Peyer's patch (tissue), 4 donors: ENCODE measurements around the gene TRIM50. TPM values are rescaled to one million over a fixed set of nuclear protein-coding genes. Genes with fewer than 3 reads are reported as not detected.
A peak's percentile ranks its signal among the peaks of the same experiment; 100 is the strongest.

Source experiments
- DNase-seq, 3 donors: peaks; one replicate each; pipeline ENCODE4 v3.0.0-alpha.2; 2017 to 2019
- H3K27ac ChIP-seq, 4 donors: fragments of 200-600 bp; sonication (generic); one replicate each; pipeline ENCODE4 v1.5.1; 2016 to 2019
- H3K27me3 ChIP-seq, 2 donors: fragments of 200-600 bp; sonication (generic); one replicate each; pipeline ENCODE4 v1.5.1; 2019
- H3K36me3 ChIP-seq, 3 donors: fragments of 200-600 bp; sonication (generic); one replicate each; pipeline ENCODE4 v1.5.1; 2016 to 2019
- H3K4me1 ChIP-seq, 4 donors: fragments of 200-600 bp; sonication (generic); one replicate each; pipeline ENCODE4 v1.5.1; 2016 to 2019
- H3K4me3 ChIP-seq, 4 donors: fragments of 200-600 bp; sonication (generic); 1 replicate in 3 of 4; 2 replicates in 1 of 4; pipeline ENCODE4 v1.5.1; 2016 to 2019; ENCODE audit warnings: mild to moderate bottlenecking in 1 of 4
- H3K9me3 ChIP-seq, 4 donors: fragments of 200-600 bp; sonication (generic); one replicate each; pipeline ENCODE4 v1.5.1; 2016 to 2019; ENCODE audit warnings: mild to moderate bottlenecking in 1 of 4
- CTCF ChIP-seq, 6 experiments: fragments of 450-650 bp in 4 of 6; fragments of 200-600 bp in 2 of 6; sonication (generic) in 1 of 6; IDR thresholded peaks; one replicate each; pipeline ENCODE4 v1.5.1; 2017 to 2019; ENCODE audit warnings: antibody characterized with exemption in 6 of 6, mild to moderate bottlenecking in 3 of 6, moderate library complexity in 1 of 6
- POLR2A ChIP-seq, 2 donors: fragments of 450-650 bp; IDR thresholded peaks; one replicate each; pipeline ENCODE4 v1.5.1; 2017; ENCODE audit warnings: antibody characterized with exemption in 2 of 2, mild to moderate bottlenecking in 2 of 2, moderate library complexity in 2 of 2
- total RNA-seq, 4 donors: library from RNA; depleted of rRNA; stranded (reverse); fragments of >200 nt; gene quantifications; one replicate each; pipeline ENCODE4 v1.1.0, GENCODE V29; 2016

Gene TRIM50
- total RNA-seq, 4 donors from 2014 or later: 1.1 to 5.4 (median 2.6) TPM; not detected in 1

GRCh38 chr7:73345538-73345937, 17.7 kb upstream of the TRIM50 start:
- Histone ChIP-seq H3K4me3 (no peak overlapping the region), H3K36me3 (no peaks in the 10 kb centered on the region), H3K9me3 (no peaks in the 10 kb centered on the region), H3K27ac (no peak overlapping the region), H3K4me1 (no peaks in the 10 kb centered on the region), H3K27me3 (no peaks in the 10 kb centered on the region)
- DNase-seq: no peak
- no peak for TF ChIP-seq CTCF (IDR thresholded peaks at IDR 0.05)
- TF ChIP-seq POLR2A (IDR thresholded peaks at IDR 0.05): no peak

GRCh38 chr7:73343671-73344380, 15.9 kb upstream of the TRIM50 start:
- Histone ChIP-seq H3K4me1 (no peaks in the 10 kb centered on the region), H3K36me3 (no peaks in the 10 kb centered on the region), H3K27me3 (no peaks in the 10 kb centered on the region), H3K4me3 (no peak overlapping the region), H3K9me3 (no peaks in the 10 kb centered on the region), H3K27ac (no peak overlapping the region)
- DNase-seq: no peak
- TF ChIP-seq POLR2A (IDR thresholded peaks at IDR 0.05) (no peak), CTCF (IDR thresholded peaks at IDR 0.05) (no peak)

- TF ChIP-seq CTCF (IDR thresholded peaks at IDR 0.05) (peak in 3 of 6 experiments; percentile 22 to 31 (median 30)), POLR2A (IDR thresholded peaks at IDR 0.05) (no peak)
- Histone ChIP-seq H3K27ac (no peak overlapping the region), H3K36me3 (no peaks in the 10 kb centered on the region), H3K4me1 (no peaks in the 10 kb centered on the region), H3K4me3 (peak overlapping the region in 1 of 4 donors; percentile 6), H3K27me3 (no peaks in the 10 kb centered on the region), H3K9me3 (no peaks in the 10 kb centered on the region)
- no peak for DNase-seq
These were observed 14.8 kb upstream of the TRIM50 start for GRCh38 chr7:73342645-73343044.

GRCh38 chr7:73341877-73342276, 14.0 kb upstream of the TRIM50 start:
- H3K4me3 ChIP-seq: no peak overlapping the region
- TF ChIP-seq POLR2A (IDR thresholded peaks at IDR 0.05): no peak
- H3K27ac ChIP-seq: no peak overlapping the region
- no peaks in the 10 kb centered on the region for H3K36me3 ChIP-seq
- H3K4me1 ChIP-seq: no peaks in the 10 kb centered on the region
- H3K9me3 ChIP-seq: no peaks in the 10 kb centered on the region
- no peaks in the 10 kb centered on the region for H3K27me3 ChIP-seq
- DNase-seq: no peak

GRCh38 chr7:73340514-73340913, 12.6 kb upstream of the TRIM50 start:
- no peaks in the 10 kb centered on the region for H3K27me3 ChIP-seq
- H3K36me3 ChIP-seq: no peaks in the 10 kb centered on the region
- DNase-seq: no peak
- H3K4me1 ChIP-seq: no peaks in the 10 kb centered on the region
- H3K4me3 ChIP-seq: no peak overlapping the region
- no peaks in the 10 kb centered on the region for H3K9me3 ChIP-seq
- H3K27ac ChIP-seq: no peak overlapping the region
- TF ChIP-seq CTCF (IDR thresholded peaks at IDR 0.05) (no peak), POLR2A (IDR thresholded peaks at IDR 0.05) (no peak)

- TF ChIP-seq CTCF (IDR thresholded peaks at IDR 0.05) (no peak), POLR2A (IDR thresholded peaks at IDR 0.05) (no peak)
- Histone ChIP-seq H3K27ac (no peak overlapping the region), H3K27me3 (no peaks in the 10 kb centered on the region), H3K4me1 (no peaks in the 10 kb centered on the region), H3K9me3 (no peaks in the 10 kb centered on the region), H3K4me3 (no peak overlapping the region), H3K36me3 (no peaks in the 10 kb centered on the region)
- DNase-seq: no peak
These were observed 10.4 kb upstream of the TRIM50 start for GRCh38 chr7:73338321-73338720.
